Measurements from ENCODE around the gene ICA1L. TPM values are rescaled to one million over a fixed set of nuclear protein-coding genes. Genes with fewer than 3 reads are reported as not detected.

Gene ICA1L
- total RNA-seq, 1 experiment from 2014 or later = 3.2 TPM

GRCh38 chr2:202750763-202751427, 120.7 kb downstream of the ICA1L start:
- BruUV-seq (replicated peaks) = no TSS peak
- CTCF ChIA-PET = no interaction called here
- intact Hi-C loops (cut with micrococcal nuclease; ENCODE audit: unreplicated experiment) = no loop called here

GRCh38 chr2:202749477-202749876, 122.1 kb downstream of the ICA1L start:
- TF ChIP-seq, protein P1, sequence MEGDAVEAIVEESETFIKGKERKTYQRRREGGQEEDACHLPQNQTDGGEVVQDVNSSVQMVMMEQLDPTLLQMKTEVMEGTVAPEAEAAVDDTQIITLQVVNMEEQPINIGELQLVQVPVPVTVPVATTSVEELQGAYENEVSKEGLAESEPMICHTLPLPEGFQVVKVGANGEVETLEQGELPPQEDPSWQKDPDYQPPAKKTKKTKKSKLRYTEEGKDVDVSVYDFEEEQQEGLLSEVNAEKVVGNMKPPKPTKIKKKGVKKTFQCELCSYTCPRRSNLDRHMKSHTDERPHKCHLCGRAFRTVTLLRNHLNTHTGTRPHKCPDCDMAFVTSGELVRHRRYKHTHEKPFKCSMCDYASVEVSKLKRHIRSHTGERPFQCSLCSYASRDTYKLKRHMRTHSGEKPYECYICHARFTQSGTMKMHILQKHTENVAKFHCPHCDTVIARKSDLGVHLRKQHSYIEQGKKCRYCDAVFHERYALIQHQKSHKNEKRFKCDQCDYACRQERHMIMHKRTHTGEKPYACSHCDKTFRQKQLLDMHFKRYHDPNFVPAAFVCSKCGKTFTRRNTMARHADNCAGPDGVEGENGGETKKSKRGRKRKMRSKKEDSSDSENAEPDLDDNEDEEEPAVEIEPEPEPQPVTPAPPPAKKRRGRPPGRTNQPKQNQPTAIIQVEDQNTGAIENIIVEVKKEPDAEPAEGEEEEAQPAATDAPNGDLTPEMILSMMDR (conservative IDR thresholded peaks at IDR 0.05; ENCODE audit: low read depth, low read length) = no peak
- no peak for TF ChIP-seq EZH2 (IDR thresholded peaks at IDR 0.05; ENCODE audit: borderline replicate concordance, low read depth, low read length, poor library complexity, severe bottlenecking)
- ChIA-PET POLR2A (ENCODE audit: low non-redundant PET) (no interaction called here), CTCF (no interaction called here)
- H3K4me1 ChIP-seq (ENCODE audit: insufficient read depth, low read length, poor library complexity, severe bottlenecking) = no peaks in the 10 kb centered on the region
- H3K27ac ChIP-seq (ENCODE audit: low read depth, low read length, poor library complexity, severe bottlenecking) = no peak overlapping the region
- no peaks in the 10 kb centered on the region for H3K9me3 ChIP-seq (ENCODE audit: low read depth, low read length, poor library complexity, severe bottlenecking)
- no peaks in the 10 kb centered on the region for H3K36me3 ChIP-seq (ENCODE audit: insufficient read depth, low read length, poor library complexity, severe bottlenecking)
- intact Hi-C loops (cut with micrococcal nuclease; ENCODE audit: unreplicated experiment) = no loop called here
- H3K27me3 ChIP-seq (replicated peaks; ENCODE audit: insufficient read depth, low read depth, low read length, poor library complexity) = no peaks in the 10 kb centered on the region
- no peak overlapping the region for H3K4me3 ChIP-seq (ENCODE audit: low read depth, low read length, poor library complexity, severe bottlenecking)
- DNase-seq (ENCODE audit: low spot score) = no peak
- BruUV-seq (replicated peaks) = no TSS peak

More at GRCh38 chr2:202750763-202751427, 120.7 kb downstream of the ICA1L start:
- no peak overlapping the region for H3K4me3 ChIP-seq (ENCODE audit: low read depth, low read length, poor library complexity, severe bottlenecking)
- no peak overlapping the region for H3K27ac ChIP-seq (ENCODE audit: low read depth, low read length, poor library complexity, severe bottlenecking)
- no peaks in the 10 kb centered on the region for H3K4me1 ChIP-seq (ENCODE audit: insufficient read depth, low read length, poor library complexity, severe bottlenecking)
- DNase-seq (ENCODE audit: low spot score) = no peak
- POLR2A ChIA-PET (ENCODE audit: low non-redundant PET) = interaction anchor here (0.6 kb wide), 1 partner anchor 34 kb away, joined by 12 read pairs; no protein-coding TSS in a partner anchor
- no peaks in the 10 kb centered on the region for H3K36me3 ChIP-seq (ENCODE audit: insufficient read depth, low read length, poor library complexity, severe bottlenecking)
- H3K9me3 ChIP-seq (ENCODE audit: low read depth, low read length, poor library complexity, severe bottlenecking) = no peaks in the 10 kb centered on the region
- H3K27me3 ChIP-seq (replicated peaks; ENCODE audit: insufficient read depth, low read depth, low read length, poor library complexity) = no peaks in the 10 kb centered on the region
- TF ChIP-seq, protein P1 (conservative IDR thresholded peaks at IDR 0.05; ENCODE audit: low read depth, low read length) = no peak
- no peak for TF ChIP-seq EZH2 (IDR thresholded peaks at IDR 0.05; ENCODE audit: borderline replicate concordance, low read depth, low read length, poor library complexity, severe bottlenecking)

GRCh38 chr2:202743613-202744012, 128.0 kb downstream of the ICA1L start:
- TF ChIP-seq EZH2 (IDR thresholded peaks at IDR 0.05; ENCODE audit: borderline replicate concordance, low read depth, low read length, poor library complexity, severe bottlenecking) = no peak
- TF ChIP-seq, protein P1 (conservative IDR thresholded peaks at IDR 0.05; ENCODE audit: low read depth, low read length) = no peak
- BruUV-seq (replicated peaks) = no TSS peak
- Histone ChIP-seq H3K27ac (ENCODE audit: low read depth, low read length, poor library complexity, severe bottlenecking) (no peak overlapping the region), H3K9me3 (ENCODE audit: low read depth, low read length, poor library complexity, severe bottlenecking) (peaks cover 11% of the 10 kb centered on the region), H3K27me3 (replicated peaks; ENCODE audit: insufficient read depth, low read depth, low read length, poor library complexity) (no peaks in the 10 kb centered on the region), H3K4me1 (ENCODE audit: insufficient read depth, low read length, poor library complexity, severe bottlenecking) (no peaks in the 10 kb centered on the region), H3K36me3 (ENCODE audit: insufficient read depth, low read length, poor library complexity, severe bottlenecking) (no peaks in the 10 kb centered on the region), H3K4me3 (ENCODE audit: low read depth, low read length, poor library complexity, severe bottlenecking) (no peak overlapping the region)
- ChIA-PET POLR2A (ENCODE audit: low non-redundant PET) (no interaction called here), CTCF (no interaction called here)
- intact Hi-C loops (cut with micrococcal nuclease; ENCODE audit: unreplicated experiment) = no loop called here
- DNase-seq (ENCODE audit: low spot score) = no peak

All from A673 (cell line).